Osteoblast (primary cell): ENCODE data around the gene SPEN. TPM values are rescaled to one million over a fixed set of nuclear protein-coding genes. Genes with fewer than 3 reads are reported as not detected.
"Not testable (repeated sequence)": the region's sequence is repeated elsewhere in the genome, so short reads cannot be mapped to it uniquely, and the experiment has no call there.

Source experiments
- DNase-seq: peaks from one replicate; pipeline ENCODE4 v3.0.0; 2011; ENCODE audit warnings: low spot score, mixed read lengths; ENCODE audit not compliant: insufficient read length; ENCODE audit errors: missing footprints
- H2AFZ ChIP-seq: 2 replicates; pipeline ENCODE4 v1.6.0; 2011; ENCODE audit warnings: mild to moderate bottlenecking, low read length
- H3K27ac ChIP-seq: 2 replicates; pipeline ENCODE4 v1.5.1; 2011; ENCODE audit warnings: mild to moderate bottlenecking, low read depth, low read length, moderate library complexity
- H3K27me3 ChIP-seq: 2 replicates; pipeline ENCODE4 v1.6.0; 2012; ENCODE audit warnings: mild to moderate bottlenecking, control low read depth, inconsistent platforms, low read length, moderate library complexity; ENCODE audit not compliant: insufficient read depth
- H3K36me3 ChIP-seq: 2 replicates; pipeline ENCODE4 v1.5.1; 2011; ENCODE audit warnings: mild to moderate bottlenecking, low read length, control low read depth, moderate library complexity; ENCODE audit not compliant: insufficient read depth
- H3K4me1 ChIP-seq: 2 replicates; pipeline ENCODE4 v1.5.1; 2011; ENCODE audit warnings: mild to moderate bottlenecking, low read length, control low read depth, moderate library complexity; ENCODE audit not compliant: insufficient read depth
- H3K4me2 ChIP-seq: 2 replicates; pipeline ENCODE4 v1.6.0; 2011; ENCODE audit warnings: mild to moderate bottlenecking, low read length; ENCODE audit not compliant: insufficient read depth
- H3K4me3 ChIP-seq: fragments of 200-600 bp; sonication (generic); 3 replicates; pipeline ENCODE4 v1.5.1; 2012; ENCODE audit warnings: mild to moderate bottlenecking, low read length, inconsistent platforms; ENCODE audit not compliant: insufficient read depth
- H3K79me2 ChIP-seq: 2 replicates; pipeline ENCODE4 v1.6.0; 2012; ENCODE audit warnings: mild to moderate bottlenecking, low read length, control low read depth, inconsistent platforms; ENCODE audit not compliant: insufficient read depth
- H3K9me3 ChIP-seq: 2 replicates; pipeline ENCODE4 v1.5.1; 2011; ENCODE audit warnings: low read depth, low read length, control low read depth
- H4K20me1 ChIP-seq: 2 replicates; pipeline ENCODE4 v1.6.0; 2012; ENCODE audit warnings: mild to moderate bottlenecking, low read length, control low read depth; ENCODE audit not compliant: insufficient read depth
- total RNA-seq: library from RNA; depleted of rRNA; stranded (reverse); fragments of >200 nt; gene quantifications from 2 replicates; pipeline ENCODE4 v1.2.3, GENCODE V29; 2012
- TF ChIP-seq, protein P1 (sequence below): IDR thresholded peaks from 2 replicates; pipeline ENCODE4 v1.5.1; 2011; ENCODE audit warnings: mild to moderate bottlenecking, low read depth, low read length, moderate library complexity; ENCODE audit errors: extremely low read depth

The SPEN gene
- total RNA-seq, 1 donor, result 21.0 TPM

DNA sequence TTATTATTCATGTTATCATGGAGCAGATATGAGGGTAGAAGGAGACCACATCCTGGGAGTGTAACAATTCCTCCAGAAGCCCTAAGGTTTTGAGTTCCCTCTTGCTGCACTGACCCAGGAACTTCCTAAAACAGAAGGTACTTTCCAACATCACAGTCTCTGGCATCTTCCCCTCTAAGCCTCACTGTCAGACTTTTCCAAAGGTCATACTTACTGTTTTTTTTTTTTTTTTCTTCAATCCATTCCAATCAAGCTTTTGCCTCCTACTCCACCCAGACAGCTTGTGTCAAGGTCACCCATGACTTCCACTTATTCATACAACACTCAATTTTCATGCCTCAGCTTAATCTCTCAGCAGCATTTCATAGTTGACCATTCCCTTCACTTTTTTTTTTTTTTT, 21.7 kb upstream of the SPEN start:
- no peak overlapping the region for H2AFZ ChIP-seq
- no peaks in the 10 kb centered on the region for H3K9me3 ChIP-seq
- no peak overlapping the region for H3K4me2 ChIP-seq
- no peak for DNase-seq
- peaks cover 5% of the 10 kb centered on the region for H3K4me1 ChIP-seq
- H3K27ac ChIP-seq, result no peak overlapping the region
- no peaks in the 10 kb centered on the region for H4K20me1 ChIP-seq
- H3K79me2 ChIP-seq, result no peaks in the 10 kb centered on the region
- no peaks in the 10 kb centered on the region for H3K27me3 ChIP-seq
- H3K4me3 ChIP-seq, result no peak overlapping the region
- TF ChIP-seq, protein P1, sequence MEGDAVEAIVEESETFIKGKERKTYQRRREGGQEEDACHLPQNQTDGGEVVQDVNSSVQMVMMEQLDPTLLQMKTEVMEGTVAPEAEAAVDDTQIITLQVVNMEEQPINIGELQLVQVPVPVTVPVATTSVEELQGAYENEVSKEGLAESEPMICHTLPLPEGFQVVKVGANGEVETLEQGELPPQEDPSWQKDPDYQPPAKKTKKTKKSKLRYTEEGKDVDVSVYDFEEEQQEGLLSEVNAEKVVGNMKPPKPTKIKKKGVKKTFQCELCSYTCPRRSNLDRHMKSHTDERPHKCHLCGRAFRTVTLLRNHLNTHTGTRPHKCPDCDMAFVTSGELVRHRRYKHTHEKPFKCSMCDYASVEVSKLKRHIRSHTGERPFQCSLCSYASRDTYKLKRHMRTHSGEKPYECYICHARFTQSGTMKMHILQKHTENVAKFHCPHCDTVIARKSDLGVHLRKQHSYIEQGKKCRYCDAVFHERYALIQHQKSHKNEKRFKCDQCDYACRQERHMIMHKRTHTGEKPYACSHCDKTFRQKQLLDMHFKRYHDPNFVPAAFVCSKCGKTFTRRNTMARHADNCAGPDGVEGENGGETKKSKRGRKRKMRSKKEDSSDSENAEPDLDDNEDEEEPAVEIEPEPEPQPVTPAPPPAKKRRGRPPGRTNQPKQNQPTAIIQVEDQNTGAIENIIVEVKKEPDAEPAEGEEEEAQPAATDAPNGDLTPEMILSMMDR, result no peak
- H3K36me3 ChIP-seq, result no peaks in the 10 kb centered on the region

DNA sequence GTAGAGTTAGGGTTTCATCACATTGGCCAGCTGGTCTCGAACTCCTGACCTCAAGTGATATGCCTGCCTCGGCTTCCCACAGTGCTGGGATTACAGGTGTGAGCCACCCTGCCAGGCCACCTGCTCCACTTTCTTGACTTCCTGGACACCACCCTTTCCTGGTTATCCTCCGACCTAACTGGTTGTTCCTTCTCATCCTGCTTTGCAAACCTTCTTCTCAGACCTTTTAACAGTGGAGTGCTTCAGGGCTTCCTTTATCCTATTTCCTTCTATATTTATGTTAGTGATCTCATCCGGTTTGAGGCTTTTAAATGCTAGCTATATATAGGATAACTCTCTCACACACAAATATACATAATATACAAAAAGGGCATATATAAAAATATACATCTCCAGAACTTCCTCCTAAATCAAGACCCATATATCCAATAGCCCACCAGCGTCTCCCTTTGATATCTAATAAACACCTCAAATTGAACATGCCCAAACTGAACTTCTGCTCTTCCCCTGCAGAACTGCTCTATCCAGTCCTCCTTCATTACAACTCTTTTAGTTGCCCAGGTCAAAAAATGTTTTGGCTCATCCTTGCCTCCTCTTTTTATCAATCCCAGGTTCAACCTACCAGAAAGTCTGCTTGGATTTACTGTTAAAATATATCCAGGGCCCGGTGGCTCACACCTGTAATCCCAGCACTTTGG, 20.5 kb upstream of the SPEN start:
- Histone ChIP-seq H3K4me2 (no peak overlapping the region), H4K20me1 (no peaks in the 10 kb centered on the region), H3K27ac (no peak overlapping the region), H3K4me3 (no peak overlapping the region), H3K27me3 (no peaks in the 10 kb centered on the region), H3K79me2 (no peaks in the 10 kb centered on the region), H3K4me1 (peaks cover 6% of the 10 kb centered on the region), H3K9me3 (no peaks in the 10 kb centered on the region), H3K36me3 (no peaks in the 10 kb centered on the region), H2AFZ (no peak overlapping the region)
- TF ChIP-seq, protein P1, result no peak
- DNase-seq, result peak; percentile 62

DNA sequence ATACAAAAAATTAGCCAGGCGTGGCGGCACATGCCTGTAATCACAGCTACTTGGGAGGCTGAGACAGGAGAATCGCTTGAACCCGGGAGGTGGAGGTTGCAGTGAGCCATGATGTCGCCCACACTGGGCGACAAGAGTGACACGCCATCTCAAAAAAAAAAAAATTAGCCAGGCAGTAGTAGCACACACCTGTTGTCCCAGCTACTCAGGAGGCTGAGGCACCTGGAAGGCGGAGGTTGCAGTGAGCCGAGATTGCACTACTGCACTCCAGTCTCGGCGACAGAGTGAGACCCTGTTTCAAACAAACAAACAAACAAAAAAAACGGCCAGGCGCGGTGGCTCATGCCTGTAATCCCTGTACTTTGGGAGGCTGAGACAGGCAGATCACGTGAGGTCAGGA, 19.9 kb upstream of the SPEN start:
- H4K20me1 ChIP-seq, H3K9me3 ChIP-seq, H3K4me2 ChIP-seq, H3K36me3 ChIP-seq, H3K4me3 ChIP-seq, H3K27ac ChIP-seq, H3K4me1 ChIP-seq, H2AFZ ChIP-seq, DNase-seq, H3K27me3 ChIP-seq, H3K79me2 ChIP-seq: not testable (repeated sequence)

DNA sequence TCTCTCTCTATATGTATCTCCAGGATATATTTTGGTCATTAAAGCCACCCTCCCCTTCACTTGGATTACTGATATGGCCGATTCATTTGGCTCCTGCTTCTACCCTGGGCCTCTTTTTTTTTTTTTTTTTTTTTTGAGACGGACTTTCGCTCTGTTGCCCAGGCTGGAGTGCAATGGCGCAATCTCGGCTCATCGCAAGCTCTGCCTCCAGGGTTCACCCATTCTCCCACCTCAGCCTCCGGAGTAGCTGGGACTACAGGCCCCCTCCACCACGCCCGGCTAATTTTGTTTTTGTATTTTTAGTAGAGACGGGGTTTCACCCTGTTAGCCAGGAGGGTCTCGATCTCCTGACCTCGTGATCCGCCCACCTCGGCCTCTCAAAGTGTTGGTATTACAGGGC, 18.6 kb upstream of the SPEN start:
- H2AFZ ChIP-seq, H3K9me3 ChIP-seq, H3K4me1 ChIP-seq, DNase-seq, H3K79me2 ChIP-seq, H3K27ac ChIP-seq, H3K27me3 ChIP-seq, H3K36me3 ChIP-seq, H3K4me2 ChIP-seq, H4K20me1 ChIP-seq, H3K4me3 ChIP-seq: not testable (repeated sequence)

DNA sequence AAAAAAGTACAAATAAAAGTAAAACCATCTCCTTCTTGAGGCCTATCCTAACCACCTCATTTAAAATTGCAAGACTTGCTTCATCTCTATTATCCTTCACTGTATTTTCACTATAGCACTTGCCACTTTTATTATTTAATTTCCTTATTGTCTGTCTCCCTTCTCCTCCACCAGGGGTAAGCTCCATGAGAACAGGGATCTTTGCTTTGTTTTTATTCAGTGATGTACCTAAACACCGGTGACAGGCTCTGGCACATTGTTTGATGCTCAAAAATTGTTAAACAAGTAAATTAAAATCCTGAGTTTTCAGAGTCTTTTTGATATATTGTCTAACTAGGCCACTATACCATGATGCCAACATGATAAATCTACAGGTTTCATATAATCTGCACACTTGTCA, 17.2 kb upstream of the SPEN start:
- H4K20me1 ChIP-seq, result no peaks in the 10 kb centered on the region
- no peak overlapping the region for H3K4me2 ChIP-seq

More for the DNA sequence above, 17.2 kb upstream of the SPEN start:
- Histone ChIP-seq H3K9me3 (no peaks in the 10 kb centered on the region), H3K79me2 (peaks cover 7% of the 10 kb centered on the region), H3K27me3 (no peaks in the 10 kb centered on the region), H3K36me3 (no peaks in the 10 kb centered on the region), H2AFZ (no peak overlapping the region), H3K4me1 (peaks cover 9% of the 10 kb centered on the region), H3K27ac (no peak overlapping the region), H3K4me3 (no peak overlapping the region)
- peak; percentile 66 for DNase-seq
- TF ChIP-seq, protein P1, result peak; percentile 14
